GM12874 (cell line): ENCODE measurements around the gene PAQR9.

Experiments
- CTCF ChIP-seq: IDR thresholded peaks from 2 replicates; pipeline ENCODE4 v1.5.1; 2011; ENCODE audit warnings: low read depth, mild to moderate bottlenecking, control low read depth, low read length, moderate library complexity; ENCODE audit not compliant: insufficient read depth

The PAQR9 gene

GRCh38 chr3:142958707-142959106 is 4.8 kb downstream of the PAQR9 start:
- TF ChIP-seq CTCF: no peak

- TF ChIP-seq CTCF: no peak
Measured at GRCh38 chr3:142953443-142953842, 10.0 kb downstream of the PAQR9 start.

- TF ChIP-seq CTCF: no peak
Measured at GRCh38 chr3:142952272-142953193, 10.9 kb downstream of the PAQR9 start.

GRCh38 chr3:142951794-142952193 is 11.7 kb downstream of the PAQR9 start:
- TF ChIP-seq CTCF: no peak

GRCh38 chr3:142950972-142951371 is 12.5 kb downstream of the PAQR9 start:
- TF ChIP-seq CTCF: no peak

GRCh38 chr3:142947799-142948575 is 15.5 kb downstream of the PAQR9 start:
- no peak for TF ChIP-seq CTCF

GRCh38 chr3:142947352-142947751 is 16.1 kb downstream of the PAQR9 start:
- TF ChIP-seq CTCF: no peak
